CD14-positive monocyte (primary cell): ENCODE data around the gene DNAJB1. TPM values are rescaled to one million over a fixed set of nuclear protein-coding genes. Genes with fewer than 3 reads are reported as not detected.

Source experiments
- DNase-seq, 3 donors: peaks; one replicate each; pipeline ENCODE4 v3.0.0-alpha.2; 2011 to 2022
- H2AFZ ChIP-seq: 2 replicates; pipeline ENCODE4 v1.6.0; 2012; ENCODE audit warnings: mild to moderate bottlenecking, low read depth, low read length, inconsistent platforms; ENCODE audit not compliant: insufficient read depth, poor library complexity, severe bottlenecking
- H3K27ac ChIP-seq, 2 donors: 1 replicate in 1 of 2; 2 replicates in 1 of 2; pipeline ENCODE4 v1.5.1; 2012 to 2013; ENCODE audit warnings: low read length in 2 of 2, control low read depth in 1 of 2, inconsistent platforms in 1 of 2, low read depth in 1 of 2, mild to moderate bottlenecking in 1 of 2
- H3K27me3 ChIP-seq, 2 donors: one replicate each; pipeline versions ENCODE4 v1.6.0 to v1.6.1; 2011 to 2013; ENCODE audit warnings: low read length in 2 of 2; ENCODE audit not compliant: control insufficient read depth in 2 of 2, insufficient read depth in 2 of 2
- H3K36me3 ChIP-seq, 2 donors: replicated peaks in 1 of 2; 1 replicate in 1 of 2; 2 replicates in 1 of 2; pipeline versions ENCODE4 v1.5.1 to v1.6.1; 2012 to 2013; ENCODE audit warnings: low read length in 2 of 2, control low read depth in 1 of 2, inconsistent platforms in 1 of 2, mild to moderate bottlenecking in 1 of 2; ENCODE audit not compliant: insufficient read depth in 2 of 2, control insufficient read depth in 1 of 2
- H3K4me1 ChIP-seq, 2 donors: 1 replicate in 1 of 2; 2 replicates in 1 of 2; pipeline versions ENCODE4 v1.5.1 to v1.6.1; 2012 to 2013; ENCODE audit warnings: low read length in 2 of 2, control low read depth in 1 of 2, inconsistent platforms in 1 of 2, mild to moderate bottlenecking in 1 of 2, moderate library complexity in 1 of 2; ENCODE audit not compliant: insufficient read depth in 2 of 2, control insufficient read depth in 1 of 2
- H3K4me2 ChIP-seq: replicated peaks from 2 replicates; pipeline ENCODE3; 2012; ENCODE audit warnings: low read length, moderate library complexity, mild to moderate bottlenecking; ENCODE audit not compliant: poor library complexity, severe bottlenecking; ENCODE audit errors: extremely low read depth
- H3K4me3 ChIP-seq, 3 experiments: fragments of 200-600 bp in 1 of 3; sonication (generic) in 1 of 3; replicated peaks in 1 of 3; 1 replicate in 2 of 3; 2 replicates in 1 of 3; pipeline ENCODE4 v1.5.1; 2011 to 2013; ENCODE audit warnings: low read length in 3 of 3, mild to moderate bottlenecking in 3 of 3, control low read depth in 2 of 3, low read depth in 2 of 3, inconsistent platforms in 1 of 3, moderate library complexity in 1 of 3
- H3K79me2 ChIP-seq: 2 replicates; pipeline ENCODE4 v1.6.0; 2012; ENCODE audit warnings: mild to moderate bottlenecking, control low read depth, inconsistent platforms, low read length, moderate library complexity; ENCODE audit not compliant: insufficient read depth
- H3K9ac ChIP-seq: 2 replicates; pipeline ENCODE4 v1.6.0; 2017; ENCODE audit warnings: low read length, mild to moderate bottlenecking; ENCODE audit not compliant: insufficient read depth, poor library complexity, severe bottlenecking
- H3K9me3 ChIP-seq, 2 donors: replicated peaks in 1 of 2; 1 replicate in 1 of 2; 2 replicates in 1 of 2; pipeline versions ENCODE4 v1.5.1 to v1.6.1; 2012 to 2013; ENCODE audit warnings: low read length in 2 of 2, control low read depth in 1 of 2; ENCODE audit not compliant: control insufficient read depth in 1 of 2, insufficient read depth in 1 of 2
- H4K20me1 ChIP-seq: 2 replicates; pipeline ENCODE4 v1.6.0; 2012; ENCODE audit warnings: mild to moderate bottlenecking, low read length, control low read depth, moderate library complexity; ENCODE audit not compliant: insufficient read depth
- H3K27ac Mint-ChIP-seq, 7 donors: one replicate each; pipeline ENCODE4 v1.8.0; 2020; ENCODE audit warnings: mild to moderate bottlenecking in 7 of 7, mixed read lengths in 7 of 7, moderate library complexity in 6 of 7, inconsistent platforms in 2 of 7
- H3K27me3 Mint-ChIP-seq, 3 donors: one replicate each; pipeline ENCODE4 v1.8.0; 2021 to 2022; ENCODE audit warnings: low read depth in 3 of 3, mild to moderate bottlenecking in 3 of 3, mixed read lengths in 3 of 3, moderate library complexity in 3 of 3, inconsistent platforms in 1 of 3
- H3K36me3 Mint-ChIP-seq, 2 donors: one replicate each; pipeline ENCODE4 v1.8.0; 2020; ENCODE audit warnings: mixed read lengths in 2 of 2, inconsistent platforms in 1 of 2, mild to moderate bottlenecking in 1 of 2
- H3K4me1 Mint-ChIP-seq: one replicate; pipeline ENCODE4 v1.8.0; 2020; ENCODE audit warnings: mild to moderate bottlenecking, mixed read lengths
- H3K4me3 Mint-ChIP-seq, 2 donors: one replicate each; pipeline ENCODE4 v1.8.0; 2020; ENCODE audit warnings: mild to moderate bottlenecking in 2 of 2, mixed read lengths in 2 of 2, moderate library complexity in 1 of 2
- H3K9me3 Mint-ChIP-seq, 7 donors: one replicate each; pipeline ENCODE4 v1.8.0; 2020 to 2022; ENCODE audit warnings: mixed read lengths in 7 of 7, mild to moderate bottlenecking in 6 of 7, moderate library complexity in 6 of 7, inconsistent platforms in 2 of 7
- WGBS: methylation state at CpG from one replicate; pipeline ENCODE4 v1.1.5; 2013; ENCODE audit warnings: missing lambda C conversion rate; ENCODE audit not compliant: insufficient coverage; 5-methylcytosine and 5-hydroxymethylcytosine counted together
- intact Hi-C, 2 donors: fragments of 100-400 bp; cut with micrococcal nuclease; formaldehyde crosslinking; loops; one replicate each; pipeline versions ENCODE4 v1.15.0 to v1.15.1; 2023
- polyA plus RNA-seq, 3 donors: library from polyadenylated mRNA; depleted of rRNA in 1 of 3; unstranded in 2 of 3; stranded (reverse) in 1 of 3; fragments of 300-500 nt in 2 of 3; fragments of >200 nt in 1 of 3; fragmentation: Illumina TruSeq in 2 of 3; gene quantifications; 1 replicate in 2 of 3; 2 replicates in 1 of 3; pipeline ENCODE4 v1.2.3, GENCODE V29; 2012 to 2021
- TF ChIP-seq, protein P1 (sequence below): fragments of 200-600 bp; IDR thresholded peaks from one replicate; pipeline ENCODE4 v1.8.0; 2022; ENCODE audit warnings: antibody characterized with exemption, mild to moderate bottlenecking

DNAJB1 gene
- polyA plus RNA-seq, 3 donors = 59.3 to 107 (median 70.9) TPM

DNA sequence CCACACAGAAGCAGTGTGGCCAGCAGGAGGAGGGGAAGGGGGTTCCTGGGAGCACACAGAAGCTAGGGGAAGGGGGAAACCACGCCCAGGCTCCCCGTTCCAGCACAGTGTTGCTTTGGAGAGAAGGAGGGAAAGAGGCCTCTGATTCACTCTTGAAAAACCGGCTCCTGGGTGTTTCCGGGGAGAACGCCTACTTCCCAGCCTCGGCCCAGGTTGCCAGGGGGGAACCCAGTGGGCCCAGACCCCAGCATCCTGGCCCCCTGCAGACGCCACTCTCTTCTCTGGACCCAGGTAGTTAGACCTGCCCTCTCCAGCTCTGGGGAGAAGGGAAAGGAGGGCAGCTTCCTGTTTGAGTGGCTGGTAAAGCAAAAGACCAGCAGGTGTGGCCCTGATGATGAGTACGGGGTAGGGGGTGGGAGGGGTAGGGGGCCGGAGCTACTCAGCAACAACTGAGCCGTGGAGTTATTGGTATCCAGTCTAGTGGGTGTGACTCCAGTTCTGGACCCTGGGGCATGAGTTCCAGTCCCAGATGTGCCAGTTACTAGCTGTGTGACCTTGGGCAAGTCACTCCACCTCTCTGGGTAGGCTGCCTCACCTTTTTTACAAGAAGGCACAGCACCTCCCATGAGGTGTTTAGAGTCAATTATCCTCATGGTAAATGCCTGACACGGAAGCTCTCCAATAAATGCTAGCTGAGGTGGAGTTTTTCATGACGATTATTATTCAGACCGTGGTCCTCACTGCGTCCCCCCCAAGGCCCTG, 23.1 kb downstream of the DNAJB1 start:
- Histone ChIP-seq H3K27ac (no peak overlapping the region), H3K79me2 (no peaks in the 10 kb centered on the region), H3K27me3 (no peaks in the 10 kb centered on the region), H3K36me3 (no peaks in the 10 kb centered on the region), H2AFZ (peak overlapping the region; percentile 90), H3K4me3 (peak overlapping the region; percentile 25 to 75 (median 55)), H3K9ac (peak overlapping the region; percentile 36), H3K4me1 (peaks cover 23 to 25% of the 10 kb centered on the region in 2 donors), H3K9me3 (no peaks in the 10 kb centered on the region), H4K20me1 (no peaks in the 10 kb centered on the region), H3K4me2 (peak overlapping the region; percentile 83)
- 47% methylated on average over 12 of the region's 14 CpGs for WGBS
- intact Hi-C loops = loop anchor here in 1 of 2 donors (5.0 kb wide), 1 partner anchor 37 kb away; no protein-coding TSS in a partner anchor
- Mint-ChIP-seq H3K4me1 (peaks cover 23% of the 10 kb centered on the region), H3K9me3 (no peaks in the 10 kb centered on the region), H3K27me3 (peaks cover 7 to 22% (median 11%) of the 10 kb centered on the region in 3 donors), H3K27ac (peak overlapping the region in 1 of 7 donors; percentile 54), H3K4me3 (peak overlapping the region; percentile 71 to 83), H3K36me3 (peaks cover 0 to 1% of the 10 kb centered on the region in 2 donors)
- TF ChIP-seq, protein P1, sequence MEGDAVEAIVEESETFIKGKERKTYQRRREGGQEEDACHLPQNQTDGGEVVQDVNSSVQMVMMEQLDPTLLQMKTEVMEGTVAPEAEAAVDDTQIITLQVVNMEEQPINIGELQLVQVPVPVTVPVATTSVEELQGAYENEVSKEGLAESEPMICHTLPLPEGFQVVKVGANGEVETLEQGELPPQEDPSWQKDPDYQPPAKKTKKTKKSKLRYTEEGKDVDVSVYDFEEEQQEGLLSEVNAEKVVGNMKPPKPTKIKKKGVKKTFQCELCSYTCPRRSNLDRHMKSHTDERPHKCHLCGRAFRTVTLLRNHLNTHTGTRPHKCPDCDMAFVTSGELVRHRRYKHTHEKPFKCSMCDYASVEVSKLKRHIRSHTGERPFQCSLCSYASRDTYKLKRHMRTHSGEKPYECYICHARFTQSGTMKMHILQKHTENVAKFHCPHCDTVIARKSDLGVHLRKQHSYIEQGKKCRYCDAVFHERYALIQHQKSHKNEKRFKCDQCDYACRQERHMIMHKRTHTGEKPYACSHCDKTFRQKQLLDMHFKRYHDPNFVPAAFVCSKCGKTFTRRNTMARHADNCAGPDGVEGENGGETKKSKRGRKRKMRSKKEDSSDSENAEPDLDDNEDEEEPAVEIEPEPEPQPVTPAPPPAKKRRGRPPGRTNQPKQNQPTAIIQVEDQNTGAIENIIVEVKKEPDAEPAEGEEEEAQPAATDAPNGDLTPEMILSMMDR = no peak
- DNase-seq = no peak

DNA sequence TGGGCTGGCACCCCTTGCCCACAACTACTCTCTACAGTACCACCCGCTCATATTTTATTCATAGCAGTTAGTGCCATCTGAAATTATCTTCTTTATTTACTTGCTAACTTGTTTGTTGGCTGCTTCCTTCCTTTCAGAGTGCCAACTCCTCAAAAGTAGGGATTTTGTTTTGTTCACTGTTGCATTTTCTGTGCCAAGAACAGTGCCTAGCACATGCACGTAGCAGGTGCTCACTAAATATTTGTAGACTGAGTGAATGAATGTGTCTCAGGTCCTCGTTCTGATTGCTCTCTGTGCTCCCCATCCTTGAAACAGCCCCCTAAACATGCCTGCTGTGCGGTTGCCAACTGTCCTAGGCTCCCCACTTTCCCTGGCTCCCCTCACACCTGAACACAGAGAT, 23.8 kb downstream of the DNAJB1 start:
- Mint-ChIP-seq H3K27me3 (peaks cover 8 to 22% (median 11%) of the 10 kb centered on the region in 3 donors), H3K4me3 (peak overlapping the region; percentile 7 to 57), H3K4me1 (peaks cover 23% of the 10 kb centered on the region), H3K36me3 (peaks cover 0 to 1% of the 10 kb centered on the region in 2 donors), H3K27ac (peak overlapping the region in 1 of 7 donors; percentile 0), H3K9me3 (no peaks in the 10 kb centered on the region)
- Histone ChIP-seq H3K4me2 (no peak overlapping the region), H3K4me3 (no peak overlapping the region), H3K36me3 (no peaks in the 10 kb centered on the region), H4K20me1 (no peaks in the 10 kb centered on the region), H3K27ac (no peak overlapping the region), H3K9ac (no peak overlapping the region), H3K4me1 (peaks cover 23 to 25% of the 10 kb centered on the region in 2 donors), H3K27me3 (no peaks in the 10 kb centered on the region), H3K79me2 (no peaks in the 10 kb centered on the region), H2AFZ (no peak overlapping the region), H3K9me3 (no peaks in the 10 kb centered on the region)
- 100% methylated on average over 1 of the region's 4 CpGs for WGBS
- DNase-seq = no peak
- intact Hi-C loops = no loop called here
- TF ChIP-seq, protein P1 = no peak
